Medulla oblongata (tissue), 1 donor: ENCODE data around the gene RPS6KC1.

ENCODE experiments used
- DNase-seq: peaks from one replicate; pipeline ENCODE4 v3.0.0-alpha.2; 2015; ENCODE audit errors: extremely low spot score

RPS6KC1 gene

DNA sequence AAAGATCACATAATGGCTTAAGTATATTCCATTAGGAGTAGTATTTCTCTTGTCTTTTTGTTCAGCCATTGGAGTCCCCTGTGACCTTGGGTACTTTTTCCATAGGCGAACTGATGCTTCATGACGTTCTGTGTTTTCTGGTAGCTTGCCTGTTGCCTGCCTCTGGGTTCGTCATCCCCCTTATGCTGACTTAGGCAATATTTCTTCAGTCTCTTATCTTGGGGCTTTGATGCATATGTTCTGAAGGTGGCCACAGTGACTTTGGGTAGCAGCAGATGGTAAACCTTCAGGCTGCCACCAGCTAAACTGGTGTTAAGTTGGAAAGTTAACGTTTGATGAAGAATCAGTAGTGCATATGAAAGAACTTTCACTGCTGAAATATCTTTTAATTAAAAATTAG is 170.2 kb downstream of the RPS6KC1 start:
- no peak for DNase-seq

DNA sequence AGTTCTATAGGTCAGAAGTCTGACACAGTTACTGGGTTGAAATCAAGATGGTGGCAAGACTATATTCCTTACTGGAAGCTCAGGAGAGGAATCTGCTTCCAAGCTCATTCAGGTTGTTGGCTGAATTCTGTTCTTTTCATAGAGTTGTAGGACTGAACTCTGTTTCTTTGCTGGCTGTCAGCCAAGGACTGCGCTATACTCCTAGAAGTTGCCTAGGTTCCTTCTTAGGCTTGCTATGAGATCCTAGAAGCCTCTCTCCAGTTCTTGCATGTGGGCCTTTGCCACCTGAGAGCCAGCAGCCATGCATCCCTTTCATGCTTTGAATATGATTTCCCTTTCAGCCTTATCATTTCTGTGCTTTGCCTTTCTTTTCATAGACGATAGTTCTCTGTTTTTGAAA is 176.4 kb downstream of the RPS6KC1 start:
- peak; percentile 24 for DNase-seq

DNA sequence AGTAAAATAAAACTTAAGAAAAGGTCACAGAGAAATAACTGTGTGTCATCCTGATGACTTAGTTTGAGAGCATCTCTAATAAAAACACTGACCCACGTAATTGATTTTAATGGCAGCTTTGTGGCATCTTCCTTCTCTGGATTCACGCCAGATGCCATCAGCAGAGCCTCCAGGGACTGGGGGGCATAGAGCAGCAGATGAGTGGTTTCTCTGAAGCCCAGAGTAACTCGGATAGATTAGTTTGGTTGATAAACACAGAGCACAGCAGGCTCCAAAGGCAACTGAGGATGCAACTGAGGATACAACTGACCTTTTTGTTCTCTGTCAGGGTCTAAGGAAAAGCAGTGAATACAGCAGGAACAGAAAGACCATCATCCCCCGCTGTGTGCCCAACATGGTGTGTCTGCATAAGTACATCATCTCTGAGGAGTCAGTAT is 180.8 kb downstream of the RPS6KC1 start:
- no peak for DNase-seq

DNA sequence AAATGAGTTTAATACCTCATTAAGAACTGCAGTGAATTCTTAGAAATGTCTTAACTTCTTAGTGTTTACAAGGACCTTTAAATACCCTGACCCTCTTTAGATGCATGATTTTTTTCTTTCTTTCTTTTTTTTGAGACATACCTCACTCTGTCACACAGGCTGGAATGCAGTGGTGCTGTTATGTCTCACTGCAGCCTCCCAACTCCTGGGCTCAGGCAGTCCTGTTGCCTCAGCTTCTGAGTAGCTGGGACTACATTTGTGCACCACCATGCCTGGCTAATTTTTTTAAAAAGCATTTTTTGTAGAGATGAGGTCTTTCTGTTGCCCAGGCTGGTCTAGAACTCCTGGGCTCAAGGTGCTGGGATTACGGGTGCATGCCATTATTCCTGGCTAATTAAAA is 191.8 kb downstream of the RPS6KC1 start:
- DNase-seq, result no peak

DNA sequence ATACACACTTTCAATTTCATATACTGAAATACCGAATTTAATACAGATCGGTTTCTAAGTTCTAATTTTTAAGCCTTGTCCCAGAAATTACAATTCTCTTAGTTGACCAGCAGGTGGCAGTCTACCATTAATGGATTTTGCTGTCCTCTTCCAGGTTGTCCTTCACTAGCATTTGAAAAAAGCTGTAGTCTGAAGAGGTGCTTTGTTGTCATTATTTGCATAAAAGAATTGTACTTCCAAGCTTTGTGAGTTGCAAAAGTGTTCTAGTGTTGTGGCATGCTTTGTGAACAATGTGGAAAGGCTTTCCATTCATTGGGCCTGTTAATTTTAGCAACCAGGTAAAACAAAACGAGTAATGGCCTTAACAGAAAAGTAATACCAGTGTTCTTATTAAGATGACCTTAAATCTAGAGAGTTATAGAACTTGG is 193.6 kb downstream of the RPS6KC1 start:
- DNase-seq, result peak; percentile 71

DNA sequence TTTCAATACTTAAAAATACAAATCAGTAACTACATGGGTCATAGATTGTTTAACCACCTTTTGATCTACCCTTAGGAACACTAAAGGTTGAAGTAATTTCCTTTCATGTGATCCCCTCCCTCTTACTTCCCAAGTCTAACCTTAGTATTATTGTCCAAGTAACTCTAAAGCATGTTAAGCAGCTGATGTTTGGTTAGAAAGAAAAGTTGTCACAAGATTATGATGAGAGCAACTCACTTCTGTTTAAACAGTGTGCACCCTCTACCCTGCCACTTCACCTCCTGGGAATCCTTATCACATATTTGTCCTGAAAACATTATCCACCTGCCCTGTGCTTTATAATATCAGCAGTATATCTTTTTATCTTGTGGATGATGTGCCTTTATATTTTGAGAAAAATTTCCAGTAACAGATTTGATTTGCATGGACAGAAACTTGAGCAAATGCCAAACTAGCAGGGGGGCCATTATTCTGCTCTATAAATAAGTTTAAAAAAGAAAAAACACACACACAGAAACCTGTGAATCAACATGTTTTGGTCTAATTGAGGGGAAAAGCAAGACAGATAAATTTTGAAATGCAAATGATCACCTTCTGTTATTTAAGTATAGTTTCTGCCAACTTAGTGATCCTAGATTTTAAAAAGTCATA is 194.3 kb downstream of the RPS6KC1 start:
- DNase-seq, result no peak

DNA sequence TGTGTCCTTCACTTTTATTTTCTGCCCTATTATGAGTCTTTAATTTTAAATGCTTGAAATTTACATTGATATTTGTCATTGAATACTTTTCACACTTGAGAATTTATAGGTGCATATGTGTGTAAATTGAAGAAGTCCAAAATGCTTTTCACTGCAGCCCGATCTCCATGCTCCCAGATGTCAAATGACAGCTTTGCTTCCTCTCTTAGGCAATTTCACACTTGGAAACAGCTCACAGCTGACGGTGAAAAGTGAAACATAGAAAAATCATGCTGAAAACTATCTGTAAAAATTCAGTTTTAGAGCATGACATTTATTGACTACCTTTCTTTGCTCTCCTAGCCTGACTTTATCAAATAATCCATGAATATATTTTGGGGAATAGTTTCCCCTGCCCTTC is 196.0 kb downstream of the RPS6KC1 start:
- DNase-seq, result no peak

DNA sequence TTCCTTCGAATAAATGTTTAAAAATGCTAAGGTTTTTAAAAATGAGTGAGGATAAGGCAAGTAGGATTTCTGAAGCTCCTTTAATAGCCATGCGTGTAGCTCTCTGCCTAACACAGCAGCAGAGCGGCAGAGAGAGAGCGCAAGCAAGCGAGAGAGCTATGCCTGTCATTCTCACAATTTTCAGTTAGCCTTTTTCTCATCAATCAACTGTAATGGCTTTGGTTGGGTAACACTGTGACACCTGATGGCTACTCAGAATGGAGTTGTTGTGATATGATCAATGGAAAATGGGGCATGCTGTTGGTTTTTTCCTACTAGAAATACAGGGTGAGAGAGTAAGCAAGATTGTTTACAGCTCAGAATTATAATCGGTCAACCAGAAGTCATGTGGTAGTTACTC is 198.4 kb downstream of the RPS6KC1 start:
- no peak for DNase-seq

DNA sequence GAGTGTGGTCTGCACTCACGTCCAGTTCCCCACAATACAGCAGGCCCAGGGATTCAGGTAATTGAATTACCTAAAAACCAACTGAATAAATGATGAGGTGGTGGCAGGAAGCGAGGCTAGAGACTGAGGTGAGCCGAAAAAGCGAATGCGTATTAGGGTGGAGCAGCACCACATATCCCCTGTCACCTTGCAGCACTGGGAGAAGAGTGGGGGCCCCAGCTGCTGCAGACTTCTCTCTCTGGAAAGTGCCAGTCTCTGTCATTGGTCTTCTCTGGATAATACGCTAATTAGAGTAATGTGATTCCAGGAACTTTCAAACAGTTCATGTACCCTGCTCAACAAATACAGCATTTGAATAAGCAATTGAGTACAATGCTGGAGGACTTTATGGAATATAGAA is 199.0 kb downstream of the RPS6KC1 start:
- DNase-seq, result no peak

DNA sequence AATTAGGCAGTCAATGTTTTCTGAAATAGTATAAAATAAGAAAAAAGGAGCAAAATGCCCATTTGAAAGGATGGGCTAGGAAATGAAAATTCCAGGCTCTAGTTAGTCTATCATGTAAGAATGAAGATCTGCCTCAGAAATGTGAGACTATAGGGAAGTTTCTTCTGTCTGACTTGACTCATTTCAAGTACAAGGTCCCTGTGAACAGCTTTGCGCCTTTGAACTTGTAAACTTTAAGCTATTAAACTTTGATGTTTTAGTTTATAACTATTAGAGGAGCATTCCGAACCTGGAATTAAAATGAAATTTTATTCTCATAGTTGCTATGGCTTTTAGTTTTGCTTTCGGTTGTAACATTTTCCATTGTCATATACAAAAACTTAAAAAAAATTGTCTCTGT is 199.4 kb downstream of the RPS6KC1 start:
- no peak for DNase-seq

DNA sequence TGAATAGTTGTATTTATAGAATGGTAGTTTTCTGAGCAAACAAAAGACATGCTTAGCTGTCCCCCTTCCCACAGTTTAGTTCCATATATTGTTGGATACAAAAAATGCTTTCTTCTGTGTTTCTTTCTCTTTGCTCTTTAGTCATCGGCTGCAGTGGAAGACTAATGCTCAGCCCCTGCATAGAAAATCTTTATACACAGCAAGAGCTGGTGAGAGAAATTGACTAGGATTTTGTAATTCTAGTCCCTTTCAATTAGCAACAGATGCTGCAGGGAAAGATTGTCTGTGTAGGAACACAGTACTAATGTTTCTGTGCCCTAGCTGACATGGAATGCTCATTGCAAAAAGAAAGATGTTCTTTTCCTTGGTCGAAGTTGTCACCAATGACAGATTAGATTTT is 200.9 kb downstream of the RPS6KC1 start:
- DNase-seq, result no peak

DNA sequence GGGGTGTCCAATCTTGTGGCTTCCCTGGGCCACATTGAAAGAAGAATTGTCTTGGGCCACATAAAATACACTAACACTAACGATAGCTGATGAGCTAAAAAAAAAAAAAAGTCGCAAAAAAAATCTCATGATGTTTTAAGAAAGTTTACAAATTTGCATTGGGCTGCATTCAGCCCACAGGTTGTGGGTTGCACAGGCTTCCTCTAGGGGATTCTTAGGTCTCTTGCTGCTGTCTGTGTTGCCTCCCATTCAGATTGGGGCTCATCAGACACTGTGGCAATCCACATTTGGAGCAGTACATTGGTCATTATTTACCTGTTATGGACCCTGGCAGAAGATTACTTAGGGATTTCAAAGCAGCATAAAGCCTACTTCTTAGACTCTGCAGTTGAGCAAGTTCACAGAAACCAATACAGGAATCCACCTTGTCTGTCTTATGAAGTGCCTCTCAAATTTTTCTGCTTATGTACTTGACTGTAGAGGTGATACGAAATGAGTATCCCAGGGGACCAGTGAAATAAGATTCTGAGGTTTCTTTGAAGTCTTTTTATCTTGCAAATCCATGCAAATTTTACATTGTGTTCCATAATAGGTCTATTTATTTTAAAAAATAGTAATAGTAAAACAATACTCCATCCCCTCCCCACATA is 205.5 kb downstream of the RPS6KC1 start:
- DNase-seq, result no peak

DNA sequence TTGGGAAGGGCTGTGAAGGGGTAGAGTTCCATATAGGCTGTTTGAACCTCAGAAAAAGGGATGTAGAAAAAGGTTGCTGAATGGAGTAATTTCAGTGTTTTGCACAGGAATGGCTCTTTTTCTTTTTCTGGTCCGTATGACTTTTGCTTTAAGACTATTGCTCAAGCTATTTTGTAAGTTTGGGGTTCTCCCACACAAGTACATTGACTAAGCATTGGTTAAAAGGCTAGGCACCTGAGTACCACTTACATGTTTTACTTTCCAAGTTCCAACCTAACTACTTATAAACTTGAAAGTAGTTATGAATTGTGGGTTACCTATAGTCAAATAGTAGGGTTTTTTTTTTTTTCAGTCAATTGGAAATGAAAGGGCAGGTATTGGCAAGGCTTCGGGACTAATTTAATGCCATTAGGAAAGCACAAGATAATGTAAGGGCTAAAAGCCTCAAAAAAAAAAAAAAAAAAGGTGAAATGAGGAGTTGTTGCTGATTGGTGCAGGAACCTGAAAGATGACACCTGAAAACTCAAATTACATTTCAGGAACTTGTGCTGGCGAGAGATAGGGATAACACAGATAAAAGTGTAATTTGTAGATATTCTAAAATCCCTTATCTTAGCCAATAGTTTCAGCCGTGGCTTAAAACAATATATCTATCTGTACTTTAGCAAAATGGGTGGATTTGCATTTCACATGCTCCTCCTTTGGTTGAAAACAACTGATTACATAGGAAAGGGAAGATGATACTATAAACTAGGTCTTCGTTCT is 209.5 kb downstream of the RPS6KC1 start:
- no peak for DNase-seq

DNA sequence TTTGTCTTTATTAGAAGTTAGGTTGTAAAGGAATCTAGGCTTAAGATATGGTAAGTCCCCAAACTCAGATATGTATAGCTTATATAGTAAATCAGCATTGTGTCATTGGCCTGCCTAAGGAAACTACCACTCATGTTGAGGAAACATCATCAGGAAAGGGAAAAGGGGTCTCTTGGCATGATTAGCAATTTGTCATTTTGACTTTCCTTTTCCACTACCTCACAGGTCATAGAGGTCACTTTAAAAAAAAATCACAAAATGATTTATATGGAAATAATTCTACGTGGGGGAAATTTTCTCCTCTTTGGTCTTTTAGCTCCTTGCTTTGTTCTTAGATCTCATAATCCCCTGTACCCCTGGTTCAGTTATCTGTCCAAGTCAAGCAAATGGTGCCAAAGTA is 213.5 kb downstream of the RPS6KC1 start:
- DNase-seq, result no peak

DNA sequence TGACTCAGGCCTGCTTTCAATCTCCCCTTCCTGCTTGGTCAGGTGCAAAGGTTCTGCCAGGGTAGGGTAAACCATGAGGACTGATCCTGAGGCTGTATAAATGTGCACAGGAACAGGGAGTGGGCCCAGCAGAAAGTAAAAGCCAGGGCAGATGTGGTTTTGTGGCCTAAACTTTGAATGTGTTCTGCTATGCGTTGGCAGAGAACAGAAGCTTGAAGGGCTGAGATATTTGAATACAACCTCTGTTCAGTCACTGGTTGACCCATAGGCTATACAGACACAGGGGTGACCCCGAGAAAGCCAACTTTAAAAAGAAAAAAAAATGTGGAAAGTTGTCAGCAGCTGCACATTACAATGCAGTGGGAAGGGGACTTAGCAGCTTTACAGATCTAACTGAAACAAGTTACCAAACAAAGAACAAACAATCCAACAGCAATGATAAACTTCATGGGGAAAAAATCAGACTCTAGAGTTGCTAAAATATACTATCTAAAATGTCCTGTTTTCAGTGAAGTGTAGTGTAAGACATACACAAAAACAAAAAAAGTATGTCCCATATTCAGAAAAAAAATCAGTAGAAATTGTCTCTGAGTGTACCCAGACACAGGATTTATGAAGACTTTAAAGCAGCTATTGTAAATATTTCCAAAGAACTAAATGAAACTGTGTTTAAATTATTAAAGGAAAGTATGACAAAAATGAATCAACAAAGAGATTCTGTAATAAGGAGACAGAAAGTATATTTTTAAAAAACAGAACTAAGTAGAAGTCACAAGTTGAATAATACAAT is 216.1 kb downstream of the RPS6KC1 start:
- no peak for DNase-seq

DNA sequence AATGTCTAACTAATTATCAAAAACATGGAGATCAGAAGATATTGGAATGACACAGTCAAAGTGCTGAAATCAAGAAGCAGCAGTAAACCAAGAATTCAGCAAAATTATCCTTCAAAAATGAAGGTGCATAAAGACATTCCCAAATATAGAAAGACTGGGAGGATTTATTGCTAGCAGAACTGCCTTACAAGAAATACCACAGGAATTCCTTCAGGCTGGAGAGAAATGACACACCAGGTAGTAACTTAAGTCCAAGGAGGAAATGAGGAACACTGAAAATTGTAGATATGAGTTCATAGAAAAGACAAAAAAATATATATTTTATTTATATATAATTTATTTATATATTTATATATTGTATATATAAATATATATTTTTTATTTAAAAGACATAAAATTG is 217.2 kb downstream of the RPS6KC1 start:
- no peak for DNase-seq

DNA sequence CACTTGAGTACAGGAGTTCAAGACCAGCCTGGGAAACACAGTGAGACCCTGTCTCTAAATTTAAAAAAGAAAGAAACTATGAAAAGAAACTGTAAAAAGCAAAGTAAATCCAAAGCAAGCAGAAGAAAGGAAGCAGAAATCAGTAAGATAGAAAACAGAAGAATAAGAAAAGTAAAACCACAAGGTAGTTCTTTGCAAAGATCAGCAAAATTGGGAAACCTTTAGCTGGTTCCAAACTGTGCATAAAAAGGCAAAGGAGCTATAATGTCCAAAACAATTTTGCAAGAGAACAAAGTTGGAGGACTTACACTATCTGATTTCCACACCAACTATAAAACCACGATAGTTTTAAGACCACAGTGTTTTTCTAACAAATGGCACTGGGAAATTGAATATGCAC is 218.8 kb downstream of the RPS6KC1 start:
- DNase-seq, result no peak

DNA sequence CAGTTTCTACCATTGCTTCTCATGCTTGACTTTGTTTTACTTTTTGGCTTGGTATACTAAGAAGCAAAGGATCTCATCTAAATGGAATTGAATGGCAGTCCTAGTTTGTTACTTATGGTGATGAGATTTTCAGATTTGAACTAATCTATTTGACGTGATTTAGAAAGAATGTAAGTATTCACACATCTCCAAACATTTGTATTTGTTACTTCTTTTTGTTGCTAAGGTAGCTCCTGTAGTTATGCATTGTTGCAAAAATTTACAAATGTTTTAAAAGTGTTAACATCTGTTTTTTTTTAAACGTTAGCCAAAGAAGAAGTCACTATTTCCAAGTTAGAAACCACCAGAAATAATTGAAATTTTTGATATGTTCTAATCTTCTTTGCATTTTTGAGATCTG is 222.5 kb downstream of the RPS6KC1 start:
- DNase-seq, result no peak

DNA sequence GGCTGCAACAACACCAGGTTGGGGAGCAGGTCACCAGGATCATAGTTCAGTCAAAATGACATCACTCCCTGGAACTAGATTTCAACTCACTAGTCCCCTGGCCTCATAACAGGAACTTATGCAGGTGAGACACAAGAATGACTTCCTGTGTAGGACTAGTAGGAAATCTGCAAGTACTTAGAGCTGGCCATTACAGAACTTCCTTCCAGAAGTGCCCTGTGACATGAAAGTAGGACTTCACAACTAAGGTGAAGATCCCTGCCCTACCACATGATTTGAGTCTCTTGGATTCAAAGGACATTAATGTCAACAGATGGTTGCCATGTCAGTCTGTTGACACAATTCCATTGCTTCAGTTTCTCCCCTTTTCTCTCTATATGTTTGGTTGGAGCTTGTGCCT is 223.1 kb downstream of the RPS6KC1 start:
- no peak for DNase-seq

DNA sequence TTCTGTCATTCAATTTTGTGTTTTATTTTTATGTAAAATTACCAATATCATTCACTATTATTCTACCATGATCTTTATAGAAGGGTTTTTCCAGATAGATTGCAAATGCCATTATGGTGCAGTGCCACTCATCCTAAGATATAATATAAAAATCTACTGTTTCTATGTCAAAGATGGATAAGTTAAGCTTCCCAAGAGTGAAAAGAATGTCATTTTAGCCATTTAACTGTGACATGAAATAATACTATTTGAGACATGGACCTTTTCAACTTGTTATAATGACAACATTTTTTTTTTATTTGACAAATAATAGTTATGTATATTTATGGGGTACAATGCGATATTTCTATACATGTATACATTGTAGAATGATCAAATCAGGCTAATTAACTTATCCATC is 224.3 kb downstream of the RPS6KC1 start:
- DNase-seq, result no peak

DNA sequence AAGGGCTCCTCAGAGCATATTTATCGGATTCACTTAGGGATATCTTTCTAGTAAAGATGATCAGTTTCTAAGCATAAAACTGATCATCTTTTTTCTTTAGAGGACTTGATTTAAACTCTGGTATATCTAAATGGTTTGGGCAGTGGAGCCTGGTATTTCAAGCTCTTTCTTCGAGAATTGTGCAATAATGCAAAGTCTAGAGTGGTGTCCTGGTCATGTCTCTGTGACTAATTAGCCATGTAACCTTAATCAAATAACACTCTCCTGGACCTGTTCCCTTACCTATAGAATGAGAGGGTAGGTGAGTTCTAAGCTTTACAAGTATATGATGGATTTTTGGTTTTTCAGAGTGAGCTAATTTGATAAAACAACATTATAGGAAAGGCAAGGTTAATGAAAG is 225.2 kb downstream of the RPS6KC1 start:
- no peak for DNase-seq

DNA sequence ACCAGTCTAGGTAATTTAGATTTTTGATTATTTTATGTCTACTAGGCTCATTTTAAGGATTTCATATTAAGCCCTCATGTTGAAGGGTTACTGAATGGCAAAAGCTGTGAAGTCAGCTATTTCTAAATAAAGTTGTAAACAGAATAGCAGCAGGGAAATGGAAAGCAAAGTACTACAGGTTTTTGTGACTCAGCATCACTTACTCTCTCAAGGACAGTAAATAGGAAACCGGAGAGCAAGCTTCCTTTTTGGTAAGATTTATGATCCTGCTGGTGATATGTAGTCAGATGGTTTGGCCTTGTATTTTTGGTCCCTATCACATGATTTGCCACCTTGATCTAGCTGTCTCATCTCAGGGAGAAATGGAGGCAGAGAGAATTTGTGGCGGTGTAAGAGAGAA is 226.0 kb downstream of the RPS6KC1 start:
- no peak for DNase-seq
